B cell (primary cell): ENCODE data around the gene PASD1. TPM values are rescaled to one million over a fixed set of nuclear protein-coding genes. Genes with fewer than 3 reads are reported as not detected.

Experiments used
- ATAC-seq: fragments of 200-7000 bp; cut with Tn5 transposase; one replicate; pipeline ENCODE4 v1.10.0; 2021; ENCODE audit warnings: low read depth, mild to moderate bottlenecking, moderate number of reproducible peaks, moderate library complexity
- CTCF ChIA-PET: fragments of 350-600 bp; sonication (Branson Sonifier 250); formaldehyde crosslinking; loops from one replicate; lab custom pipeline; 2021; ENCODE audit warnings: antibody characterized with exemption, inconsistent platforms; lab: Charles Lee
- POLR2A ChIA-PET: fragments of 350-600 bp; sonication (Branson Sonifier 250); formaldehyde crosslinking; loops from one replicate; lab custom pipeline; 2021; ENCODE audit warnings: antibody characterized with exemption; lab: Charles Lee
- DNase-seq: peaks from one replicate; pipeline ENCODE4 v3.0.0; 2013
- H2AFZ ChIP-seq: 2 replicates; pipeline ENCODE4 v1.6.1; 2012; ENCODE audit warnings: mild to moderate bottlenecking, low read depth, low read length; ENCODE audit not compliant: insufficient read depth, poor library complexity, severe bottlenecking
- H3K27ac ChIP-seq, 2 donors: 1 replicate in 1 of 2; 2 replicates in 1 of 2; pipeline ENCODE4 v1.5.1; 2012 to 2013; ENCODE audit warnings: low read length in 2 of 2, mild to moderate bottlenecking in 2 of 2, moderate library complexity in 1 of 2
- H3K27me3 ChIP-seq, 4 experiments: fragments of 200-600 bp in 1 of 4; sonication (generic) in 1 of 4; replicated peaks in 1 of 4; 1 replicate in 2 of 4; 2 replicates in 2 of 4; pipeline versions ENCODE4 v1.6.1 to v1.7.0; 2013 to 2016; ENCODE audit warnings: low read length in 3 of 4, mild to moderate bottlenecking in 2 of 4, mixed read lengths in 1 of 4, moderate library complexity in 1 of 4; ENCODE audit not compliant: insufficient read depth in 4 of 4, control insufficient read depth in 3 of 4; ENCODE audit errors: control extremely low read depth in 1 of 4
- H3K36me3 ChIP-seq, 2 experiments: replicated peaks in 1 of 2; 1 replicate in 1 of 2; 2 replicates in 1 of 2; pipeline versions ENCODE4 v1.6.1 to v1.7.1; 2013; ENCODE audit warnings: low read length in 1 of 2; ENCODE audit not compliant: insufficient read depth in 2 of 2, control insufficient read depth in 1 of 2; ENCODE audit errors: control extremely low read depth in 1 of 2, extremely low read depth in 1 of 2
- H3K4me1 ChIP-seq, 2 donors: fragments of 200-600 bp in 1 of 2; sonication (generic) in 1 of 2; 1 replicate in 1 of 2; 2 replicates in 1 of 2; pipeline versions ENCODE4 v1.5.1 to v1.6.1; 2013 to 2017; ENCODE audit warnings: low read length in 2 of 2; ENCODE audit not compliant: control insufficient read depth in 2 of 2, insufficient read depth in 2 of 2
- H3K4me2 ChIP-seq: replicated peaks from 2 replicates; pipeline ENCODE3; 2012; ENCODE audit warnings: mild to moderate bottlenecking, low read depth, low read length; ENCODE audit not compliant: poor library complexity, severe bottlenecking
- H3K4me3 ChIP-seq, 5 experiments: fragments of 200-600 bp in 1 of 5; sonication (generic) in 1 of 5; 1 replicate in 3 of 5; 2 replicates in 2 of 5; pipeline versions ENCODE4 v1.5.1 to v1.7.0; 2011 to 2016; ENCODE audit warnings: low read length in 4 of 5, mild to moderate bottlenecking in 4 of 5, low read depth in 2 of 5, control low read depth in 1 of 5, moderate library complexity in 1 of 5; ENCODE audit not compliant: insufficient read depth in 1 of 5; ENCODE audit errors: control extremely low read depth in 1 of 5, extremely low read depth in 1 of 5
- H3K79me2 ChIP-seq: fragments of 200-600 bp; sonication (generic); one replicate; pipeline ENCODE4 v1.6.0; 2016; ENCODE audit warnings: low read length; ENCODE audit not compliant: control insufficient read depth, insufficient read depth
- H3K9ac ChIP-seq: fragments of 200-600 bp; sonication (generic); 2 replicates; pipeline ENCODE4 v1.6.1; 2017; ENCODE audit warnings: mild to moderate bottlenecking, low read length, moderate library complexity
- H3K9me3 ChIP-seq, 3 donors: one replicate each; pipeline versions ENCODE4 v1.6.1 to v1.7.1; 2013; ENCODE audit warnings: low read length in 2 of 3; ENCODE audit not compliant: control insufficient read depth in 2 of 3, insufficient read depth in 1 of 3; ENCODE audit errors: control extremely low read depth in 1 of 3
- H4K20me1 ChIP-seq: 2 replicates; pipeline ENCODE4 v1.6.0; 2012; ENCODE audit warnings: mild to moderate bottlenecking, low read length; ENCODE audit not compliant: insufficient read depth, control insufficient read depth, poor library complexity, severe bottlenecking
- H3K27ac Mint-ChIP-seq: one replicate; pipeline ENCODE4 v1.8.0; 2021; ENCODE audit warnings: mixed read lengths
- H3K27me3 Mint-ChIP-seq: one replicate; pipeline ENCODE4 v1.8.0; 2021; ENCODE audit warnings: mixed read lengths
- H3K4me1 Mint-ChIP-seq: one replicate; pipeline ENCODE4 v1.8.0; 2021; ENCODE audit warnings: mixed read lengths
- H3K4me3 Mint-ChIP-seq: one replicate; pipeline ENCODE4 v1.8.0; 2021; ENCODE audit warnings: mixed read lengths
- H3K9me3 Mint-ChIP-seq: one replicate; pipeline ENCODE4 v1.8.0; 2022; ENCODE audit warnings: mixed read lengths; ENCODE audit not compliant: insufficient read depth
- CTCF ChIP-seq: fragments of 200-600 bp; IDR thresholded peaks from one replicate; pipeline ENCODE4 v1.8.0; 2022; ENCODE audit warnings: antibody characterized with exemption, mild to moderate bottlenecking
- EZH2 ChIP-seq: IDR thresholded peaks from 2 replicates; pipeline ENCODE4 v1.6.1; 2012; ENCODE audit warnings: borderline replicate concordance, low read depth, mild to moderate bottlenecking, moderate library complexity, low read length; ENCODE audit not compliant: insufficient read depth, poor library complexity, severe bottlenecking
- WGBS: methylation state at CpG from one replicate; pipeline ENCODE4 v1.1.5; 2013; ENCODE audit warnings: missing lambda C conversion rate; ENCODE audit not compliant: insufficient coverage; 5-methylcytosine and 5-hydroxymethylcytosine counted together
- intact Hi-C: fragments of 100-400 bp; cut with micrococcal nuclease; formaldehyde crosslinking; loops from one replicate; pipeline ENCODE4 v1.10.0; 2022
- polyA plus RNA-seq: library from polyadenylated mRNA; depleted of rRNA; stranded (reverse); fragments of >200 nt; gene quantifications from 2 replicates; pipeline ENCODE4 v1.2.3, GENCODE V29; 2012
- total RNA-seq, 2 donors: library from RNA; stranded (reverse); fragments of 120-200 nt in 1 of 2; gene quantifications; 1 replicate in 1 of 2; 2 replicates in 1 of 2; pipeline versions ENCODE4 v1.2.3 to v1.2.4, GENCODE V29; 2013 to 2022

The PASD1 gene
- total and polyA plus RNA-seq, 2 donors (not counting 1 experiment from before 2014, with no cell fraction given): not detected

GRCh38 chrX:151711154-151711553 lies 147.7 kb downstream of the PASD1 start:
- intact Hi-C loops: no loop called here
- TF ChIP-seq CTCF (no peak), EZH2 (no peak)
- no peaks in the 10 kb centered on the region for H3K36me3 ChIP-seq
- no peak overlapping the region for H2AFZ ChIP-seq
- H3K4me3 ChIP-seq: no peak overlapping the region
- H3K9me3 ChIP-seq: no peaks in the 10 kb centered on the region
- Mint-ChIP-seq H3K27me3 (no peaks in the 10 kb centered on the region), H3K9me3 (no peaks in the 10 kb centered on the region), H3K4me1 (no peaks in the 10 kb centered on the region), H3K27ac (no peak overlapping the region), H3K4me3 (no peak overlapping the region)
- ChIA-PET POLR2A (no interaction called here), CTCF (no interaction called here)
- no peaks in the 10 kb centered on the region for H3K4me1 ChIP-seq
- 0% methylated on average over 1 of the region's 5 CpGs for WGBS
- H4K20me1 ChIP-seq: no peaks in the 10 kb centered on the region
- no peak overlapping the region for H3K27ac ChIP-seq
- no peaks in the 10 kb centered on the region for H3K79me2 ChIP-seq
- H3K9ac ChIP-seq: no peak overlapping the region
- H3K4me2 ChIP-seq: no peak overlapping the region
- no peaks in the 10 kb centered on the region for H3K27me3 ChIP-seq
- no peak for DNase-seq
- no peak for ATAC-seq

GRCh38 chrX:151711787-151712186 lies 148.3 kb downstream of the PASD1 start:
- CTCF ChIA-PET: no interaction called here
- DNase-seq: no peak

More at GRCh38 chrX:151711787-151712186, 148.3 kb downstream of the PASD1 start:
- H3K4me2 ChIP-seq: no peak overlapping the region
- no CpG with 5 or more reads among the region's 2 CpGs for WGBS
- H3K9me3 ChIP-seq: no peaks in the 10 kb centered on the region
- no peak for TF ChIP-seq EZH2
- H3K9me3 Mint-ChIP-seq: no peaks in the 10 kb centered on the region
- intact Hi-C loops: no loop called here
- H3K4me1 ChIP-seq: no peaks in the 10 kb centered on the region
- H2AFZ ChIP-seq: no peak overlapping the region
- H3K27ac Mint-ChIP-seq: no peak overlapping the region
- no peak overlapping the region for H3K4me3 Mint-ChIP-seq
- no peak overlapping the region for H3K4me3 ChIP-seq
- no peaks in the 10 kb centered on the region for H3K27me3 Mint-ChIP-seq
- POLR2A ChIA-PET: no interaction called here
- no peaks in the 10 kb centered on the region for H3K36me3 ChIP-seq
- no peak overlapping the region for H3K27ac ChIP-seq
- ATAC-seq: no peak
- no peaks in the 10 kb centered on the region for H4K20me1 ChIP-seq
- no peaks in the 10 kb centered on the region for H3K79me2 ChIP-seq
- no peaks in the 10 kb centered on the region for H3K27me3 ChIP-seq
- no peak overlapping the region for H3K9ac ChIP-seq
- H3K4me1 Mint-ChIP-seq: no peaks in the 10 kb centered on the region
